ENCODE results near the gene RAX2. TPM values are rescaled to one million over a fixed set of nuclear protein-coding genes. Genes with fewer than 3 reads are reported as not detected.
A peak's percentile ranks its signal among the peaks of the same experiment; 100 is the strongest.

Gene RAX2
- total and polyA plus RNA-seq, 2 donors: 0.07 to 0.09 TPM

- DNase-seq (ENCODE audit: low read depth in 6 of 9, low spot score in 9 of 9): no peak
- H3K4me3 ChIP-seq (ENCODE audit: low read length in 2 of 2): no peak overlapping the region
- WGBS: 89% methylated on average over 6 of the region's 6 CpGs
- peaks cover 0 to 15% of the 10 kb centered on the region in 2 donors for H3K9me3 ChIP-seq (ENCODE audit: control insufficient read depth in 2 of 2, insufficient read depth in 1 of 2, low read length in 1 of 2)
- H3K4me1 ChIP-seq (ENCODE audit: control insufficient read depth in 2 of 2, insufficient read depth in 2 of 2, low read length in 2 of 2): peaks cover 0 to 3% of the 10 kb centered on the region in 2 donors
- no peaks in the 10 kb centered on the region for H3K36me3 ChIP-seq (ENCODE audit: control insufficient read depth in 2 of 2, insufficient read depth in 2 of 2, low read length in 1 of 2)
- no peak overlapping the region for H3K27ac ChIP-seq (ENCODE audit: low read depth in 1 of 2, low read length in 1 of 2)
- H3K27me3 ChIP-seq (ENCODE audit: control insufficient read depth in 2 of 2, insufficient read depth in 1 of 2, low read length in 1 of 2): peaks cover 21 to 31% of the 10 kb centered on the region in 2 donors
These were observed 18.2 kb upstream of the RAX2 start for GRCh38 chr19:3790209-3790734.

- Histone ChIP-seq H3K4me1 (ENCODE audit: control insufficient read depth in 2 of 2, insufficient read depth in 2 of 2, low read length in 2 of 2) (peaks cover 0 to 3% of the 10 kb centered on the region in 2 donors), H3K9me3 (ENCODE audit: control insufficient read depth in 2 of 2, insufficient read depth in 1 of 2, low read length in 1 of 2) (peaks cover 0 to 15% of the 10 kb centered on the region in 2 donors), H3K36me3 (ENCODE audit: control insufficient read depth in 2 of 2, insufficient read depth in 2 of 2, low read length in 1 of 2) (no peaks in the 10 kb centered on the region), H3K4me3 (ENCODE audit: low read length in 2 of 2) (no peak overlapping the region), H3K27me3 (ENCODE audit: control insufficient read depth in 2 of 2, insufficient read depth in 1 of 2, low read length in 1 of 2) (peaks cover 30 to 42% of the 10 kb centered on the region in 2 donors), H3K27ac (ENCODE audit: low read depth in 1 of 2, low read length in 1 of 2) (no peak overlapping the region)
- WGBS: 70% methylated on average over 16 of the region's 16 CpGs
- DNase-seq (ENCODE audit: low read depth in 6 of 9, low spot score in 9 of 9): no peak
These were observed 17.2 kb upstream of the RAX2 start for GRCh38 chr19:3788996-3789778.

GRCh38 chr19:3785938-3786824, 14.2 kb upstream of the RAX2 start, which contains the start of gene MATK:
Gene MATK (minus strand): TSS chr19:3786381. CDS start chr19:3785135, 1,246 bp downstream.
- Histone ChIP-seq H3K4me3 (ENCODE audit: low read length in 2 of 2) (peak within 1 kb of the TSS; percentile 18 to 53), H3K4me1 (ENCODE audit: control insufficient read depth in 2 of 2, insufficient read depth in 2 of 2, low read length in 2 of 2) (peaks cover 0 to 3% of the 10 kb centered on the region in 2 donors), H3K27me3 (ENCODE audit: control insufficient read depth in 2 of 2, insufficient read depth in 1 of 2, low read length in 1 of 2) (peaks cover 31 to 48% of the 10 kb centered on the region in 2 donors), H3K36me3 (ENCODE audit: control insufficient read depth in 2 of 2, insufficient read depth in 2 of 2, low read length in 1 of 2) (no peaks in the 10 kb centered on the region), H3K9me3 (ENCODE audit: control insufficient read depth in 2 of 2, insufficient read depth in 1 of 2, low read length in 1 of 2) (peaks cover 11 to 28% of the 10 kb centered on the region in 2 donors), H3K27ac (ENCODE audit: low read depth in 1 of 2, low read length in 1 of 2) (no peak within 1 kb of the TSS)
- WGBS: 4% methylated on average over 101 of the region's 101 CpGs
- DNase-seq (ENCODE audit: low read depth in 6 of 9, low spot score in 9 of 9): no peak

GRCh38 chr19:3785451-3785937, 13.5 kb upstream of the RAX2 start:
- Histone ChIP-seq H3K4me3 (ENCODE audit: low read length in 2 of 2) (peak overlapping the region; percentile 18 to 53), H3K36me3 (ENCODE audit: control insufficient read depth in 2 of 2, insufficient read depth in 2 of 2, low read length in 1 of 2) (no peaks in the 10 kb centered on the region), H3K27me3 (ENCODE audit: control insufficient read depth in 2 of 2, insufficient read depth in 1 of 2, low read length in 1 of 2) (peaks cover 31 to 46% of the 10 kb centered on the region in 2 donors), H3K9me3 (ENCODE audit: control insufficient read depth in 2 of 2, insufficient read depth in 1 of 2, low read length in 1 of 2) (peaks cover 11 to 30% of the 10 kb centered on the region in 2 donors), H3K27ac (ENCODE audit: low read depth in 1 of 2, low read length in 1 of 2) (no peak overlapping the region), H3K4me1 (ENCODE audit: control insufficient read depth in 2 of 2, insufficient read depth in 2 of 2, low read length in 2 of 2) (peaks cover 0 to 3% of the 10 kb centered on the region in 2 donors)
- DNase-seq (ENCODE audit: low read depth in 6 of 9, low spot score in 9 of 9): peak in 1 of 9 donors; percentile 21
- under 1% methylated on average over 47 of the region's 47 CpGs for WGBS

- Histone ChIP-seq H3K27ac (ENCODE audit: low read depth in 1 of 2, low read length in 1 of 2) (no peak overlapping the region), H3K9me3 (ENCODE audit: control insufficient read depth in 2 of 2, insufficient read depth in 1 of 2, low read length in 1 of 2) (peaks cover 11 to 32% of the 10 kb centered on the region in 2 donors), H3K36me3 (ENCODE audit: control insufficient read depth in 2 of 2, insufficient read depth in 2 of 2, low read length in 1 of 2) (no peaks in the 10 kb centered on the region), H3K4me3 (ENCODE audit: low read length in 2 of 2) (peak overlapping the region; percentile 18 to 53), H3K4me1 (ENCODE audit: control insufficient read depth in 2 of 2, insufficient read depth in 2 of 2, low read length in 2 of 2) (peaks cover 0 to 3% of the 10 kb centered on the region in 2 donors), H3K27me3 (ENCODE audit: control insufficient read depth in 2 of 2, insufficient read depth in 1 of 2, low read length in 1 of 2) (peaks cover 31 to 43% of the 10 kb centered on the region in 2 donors)
- no peak for DNase-seq (ENCODE audit: low read depth in 6 of 9, low spot score in 9 of 9)
- WGBS: 52% methylated on average over 25 of the region's 25 CpGs
These were observed 12.8 kb upstream of the RAX2 start for GRCh38 chr19:3784607-3785450.

- peaks cover 31 to 39% of the 10 kb centered on the region in 2 donors for H3K27me3 ChIP-seq (ENCODE audit: control insufficient read depth in 2 of 2, insufficient read depth in 1 of 2, low read length in 1 of 2)
- DNase-seq (ENCODE audit: low read depth in 6 of 9, low spot score in 9 of 9): no peak
- H3K27ac ChIP-seq (ENCODE audit: low read depth in 1 of 2, low read length in 1 of 2): no peak overlapping the region
- no peak overlapping the region for H3K4me3 ChIP-seq (ENCODE audit: low read length in 2 of 2)
- 96% methylated on average over 49 of the region's 49 CpGs for WGBS
- no peaks in the 10 kb centered on the region for H3K36me3 ChIP-seq (ENCODE audit: control insufficient read depth in 2 of 2, insufficient read depth in 2 of 2, low read length in 1 of 2)
- H3K9me3 ChIP-seq (ENCODE audit: control insufficient read depth in 2 of 2, insufficient read depth in 1 of 2, low read length in 1 of 2): peaks cover 11 to 41% of the 10 kb centered on the region in 2 donors
- H3K4me1 ChIP-seq (ENCODE audit: control insufficient read depth in 2 of 2, insufficient read depth in 2 of 2, low read length in 2 of 2): peaks cover 0 to 3% of the 10 kb centered on the region in 2 donors
These were observed 11.9 kb upstream of the RAX2 start for GRCh38 chr19:3783660-3784584.

GRCh38 chr19:3782903-3783302, 10.9 kb upstream of the RAX2 start:
- Histone ChIP-seq H3K4me3 (ENCODE audit: low read length in 2 of 2) (no peak overlapping the region), H3K4me1 (ENCODE audit: control insufficient read depth in 2 of 2, insufficient read depth in 2 of 2, low read length in 2 of 2) (peaks cover 0 to 3% of the 10 kb centered on the region in 2 donors), H3K9me3 (ENCODE audit: control insufficient read depth in 2 of 2, insufficient read depth in 1 of 2, low read length in 1 of 2) (peaks cover 11 to 51% of the 10 kb centered on the region in 2 donors), H3K27me3 (ENCODE audit: control insufficient read depth in 2 of 2, insufficient read depth in 1 of 2, low read length in 1 of 2) (peaks cover 31 to 39% of the 10 kb centered on the region in 2 donors), H3K27ac (ENCODE audit: low read depth in 1 of 2, low read length in 1 of 2) (no peak overlapping the region), H3K36me3 (ENCODE audit: control insufficient read depth in 2 of 2, insufficient read depth in 2 of 2, low read length in 1 of 2) (no peaks in the 10 kb centered on the region)
- DNase-seq (ENCODE audit: low read depth in 6 of 9, low spot score in 9 of 9): no peak
- 92% methylated on average over 13 of the region's 13 CpGs for WGBS
